Stomach (tissue), 9 donors: ENCODE results near the gene VMP1. TPM values are rescaled to one million over a fixed set of nuclear protein-coding genes. Genes with fewer than 3 reads are reported as not detected.

Experiments
- DNase-seq, 2 donors: peaks; one replicate each; pipeline versions ENCODE4 v3.0.0 to v3.0.0-alpha.2; 2013 to 2019
- H3K27ac ChIP-seq, 5 donors: fragments of 200-600 bp in 4 of 5; sonication (generic) in 4 of 5; one replicate each; pipeline ENCODE4 v1.5.1; 2013 to 2019; ENCODE audit warnings: mild to moderate bottlenecking in 1 of 5, moderate library complexity in 1 of 5
- H3K27me3 ChIP-seq, 3 donors: fragments of 200-600 bp; sonication (generic); one replicate each; pipeline ENCODE4 v1.5.1; 2017 to 2019; ENCODE audit warnings: mixed run types in 1 of 3
- H3K36me3 ChIP-seq, 4 donors: fragments of 200-600 bp; sonication (generic); 1 replicate in 3 of 4; 2 replicates in 1 of 4; pipeline ENCODE4 v1.5.1; 2016 to 2019
- H3K4me1 ChIP-seq, 4 donors: fragments of 200-600 bp; sonication (generic); one replicate each; pipeline ENCODE4 v1.5.1; 2016 to 2019
- H3K4me3 ChIP-seq, 4 donors: fragments of 200-600 bp; sonication (generic) in 3 of 4; one replicate each; pipeline ENCODE4 v1.5.1; 2016 to 2019; ENCODE audit warnings: mild to moderate bottlenecking in 1 of 4
- H3K9me3 ChIP-seq, 4 donors: fragments of 200-600 bp; sonication (generic); one replicate each; pipeline ENCODE4 v1.5.1; 2016 to 2019
- CTCF ChIP-seq, 7 experiments: fragments of 450-650 bp in 4 of 7; fragments of 200-600 bp in 3 of 7; sonication (generic) in 3 of 7; IDR thresholded peaks; one replicate each; pipeline ENCODE4 v1.5.1; 2016 to 2019; ENCODE audit warnings: antibody characterized with exemption in 7 of 7, control low read depth in 2 of 7, mild to moderate bottlenecking in 1 of 7
- EP300 ChIP-seq: sonication (generic); formaldehyde crosslinking; IDR thresholded peaks from one replicate; pipeline ENCODE4 v1.6.1; 2017; ENCODE audit warnings: antibody characterized with exemption
- POLR2A ChIP-seq, 4 donors: fragments of 450-650 bp; IDR thresholded peaks; one replicate each; pipeline ENCODE4 v1.6.1; 2016; ENCODE audit warnings: antibody characterized with exemption in 4 of 4, control low read depth in 2 of 4, mild to moderate bottlenecking in 1 of 4, moderate library complexity in 1 of 4
- POLR2AphosphoS5 ChIP-seq, 3 donors: sonication (generic); formaldehyde crosslinking; IDR thresholded peaks; one replicate each; pipeline ENCODE4 v1.6.1; 2016; ENCODE audit warnings: antibody characterized with exemption in 3 of 3
- WGBS, 5 donors: extraction: QIAGEN DNeasy Blood & Tissue Kit in 3 of 5; methylation state at CpG; one replicate each; pipeline versions ENCODE4 v1.1.5 to v1.1.7; 2013 to 2018; 5-methylcytosine and 5-hydroxymethylcytosine counted together
- intact Hi-C: fragments of 100-400 bp; cut with DNase I; formaldehyde crosslinking; loops from one replicate; pipeline ENCODE4 v1.15.1; 2023; ENCODE audit warnings: low total_unique reads
- polyA plus RNA-seq, 3 donors: library from polyadenylated mRNA; stranded (reverse); fragments of 200-250 nt; gene quantifications; one replicate each; pipeline ENCODE4 v1.2.3, GENCODE V29; 2013
- total RNA-seq, 5 donors: library from RNA; depleted of rRNA; stranded (reverse); fragments of >200 nt; gene quantifications; one replicate each; pipeline versions ENCODE4 v1.1.0 to v1.2.3, GENCODE V29; 2014 to 2016
- donor health status: healthy with polysubstance abuse.
- donor health status: Bipolar disorder and iron deficiency.
- donor health status: healthy.

VMP1 gene
- total and polyA plus RNA-seq, 8 donors: 24.4 to 562 (median 155) TPM

GRCh38 chr17:59734226-59734625 lies 26.8 kb downstream of the VMP1 start:
- DNase-seq: no peak
- 95 to 98% (median 96%) methylated on average over 5 of the region's 5 CpGs for WGBS, 5 donors
- Histone ChIP-seq H3K27me3 (no peaks in the 10 kb centered on the region), H3K4me3 (no peak overlapping the region), H3K9me3 (no peaks in the 10 kb centered on the region), H3K36me3 (peaks cover 20 to 53% (median 51%) of the 10 kb centered on the region in 4 donors), H3K27ac (no peak overlapping the region), H3K4me1 (peaks cover 0 to 13% (median 9%) of the 10 kb centered on the region in 4 donors)
- intact Hi-C loops: no loop called here
- no peak for TF ChIP-seq POLR2A (IDR thresholded peaks at IDR 0.05)
- TF ChIP-seq CTCF (IDR thresholded peaks at IDR 0.05): no peak
- no peak for TF ChIP-seq EP300
- no peak for TF ChIP-seq POLR2AphosphoS5 (IDR thresholded peaks at IDR 0.05)

GRCh38 chr17:59737324-59737723 lies 29.9 kb downstream of the VMP1 start:
- DNase-seq: no peak
- H3K9me3 ChIP-seq: no peaks in the 10 kb centered on the region
- H3K4me3 ChIP-seq: no peak overlapping the region
- TF ChIP-seq POLR2AphosphoS5 (IDR thresholded peaks at IDR 0.05) (no peak), EP300 (no peak), POLR2A (IDR thresholded peaks at IDR 0.05) (no peak), CTCF (IDR thresholded peaks at IDR 0.05) (no peak)
- H3K27ac ChIP-seq: no peak overlapping the region
- intact Hi-C loops: no loop called here
- no peaks in the 10 kb centered on the region for H3K27me3 ChIP-seq
- WGBS, 5 donors: 85 to 94% (median 88%) methylated on average over 3 of the region's 3 CpGs
- H3K36me3 ChIP-seq: peaks cover 20 to 74% (median 67%) of the 10 kb centered on the region in 4 donors
- H3K4me1 ChIP-seq: no peaks in the 10 kb centered on the region

- Histone ChIP-seq H3K27me3 (no peaks in the 10 kb centered on the region), H3K4me1 (peaks cover 0 to 15% (median 0%) of the 10 kb centered on the region in 4 donors), H3K27ac (no peak overlapping the region), H3K9me3 (no peaks in the 10 kb centered on the region), H3K36me3 (peaks cover 0 to 41% (median 34%) of the 10 kb centered on the region in 4 donors), H3K4me3 (no peak overlapping the region)
- no peak for DNase-seq
- intact Hi-C loops: no loop called here
- WGBS, 5 donors: 90 to 98% (median 96%) methylated on average over 4 of the region's 4 CpGs
- TF ChIP-seq POLR2AphosphoS5 (IDR thresholded peaks at IDR 0.05): no peak
- TF ChIP-seq POLR2A (IDR thresholded peaks at IDR 0.05): no peak
- TF ChIP-seq CTCF (IDR thresholded peaks at IDR 0.05): no peak
- TF ChIP-seq EP300: no peak
Measured at GRCh38 chr17:59743842-59744241, 36.4 kb downstream of the VMP1 start.

- no peak for DNase-seq
- no peak for TF ChIP-seq EP300
- TF ChIP-seq CTCF (IDR thresholded peaks at IDR 0.05): no peak
- no peak for TF ChIP-seq POLR2A (IDR thresholded peaks at IDR 0.05)
- no peak for TF ChIP-seq POLR2AphosphoS5 (IDR thresholded peaks at IDR 0.05)
- H3K36me3 ChIP-seq: peaks cover 0 to 36% (median 27%) of the 10 kb centered on the region in 4 donors
- no peak overlapping the region for H3K27ac ChIP-seq
- H3K27me3 ChIP-seq: no peaks in the 10 kb centered on the region
- no peak overlapping the region for H3K4me3 ChIP-seq
- intact Hi-C loops: no loop called here
- peaks cover 0 to 15% (median 0%) of the 10 kb centered on the region in 4 donors for H3K4me1 ChIP-seq
- no peaks in the 10 kb centered on the region for H3K9me3 ChIP-seq
- 93 to 96% (median 94%) methylated on average over 2 of the region's 2 CpGs for WGBS, 5 donors
Measured at GRCh38 chr17:59745040-59745439, 37.6 kb downstream of the VMP1 start.
